GM06990 (cell line): ENCODE measurements around the gene CSH2.

Experiments used
- DNase-seq: peaks from one replicate; pipeline ENCODE4 v3.0.0-alpha.2; 2011; ENCODE audit not compliant: insufficient read length; ENCODE audit errors: extremely low read depth
- H3K27me3 ChIP-seq: replicated peaks from 2 replicates; pipeline ENCODE4 v1.6.0; 2011; ENCODE audit warnings: low read length; ENCODE audit not compliant: control insufficient read depth, insufficient read depth
- H3K36me3 ChIP-seq: 2 replicates; pipeline ENCODE4 v1.5.1; 2011; ENCODE audit warnings: low read length; ENCODE audit not compliant: control insufficient read depth, insufficient read depth
- H3K4me3 ChIP-seq: replicated peaks from 2 replicates; pipeline ENCODE4 v1.5.1; 2011; ENCODE audit warnings: low read depth, mild to moderate bottlenecking, control low read depth, low read length
- CTCF ChIP-seq: IDR thresholded peaks from 2 replicates; pipeline ENCODE4 v1.5.1; 2011; ENCODE audit warnings: low read length, control low read depth, mild to moderate bottlenecking, inconsistent platforms; ENCODE audit not compliant: insufficient read depth, poor library complexity, severe bottlenecking

CSH2 gene

GRCh38 chr17:63832014-63832413, 41.5 kb downstream of the CSH2 start:
- Histone ChIP-seq H3K36me3 (peaks cover 57% of the 10 kb centered on the region), H3K4me3 (no peak overlapping the region), H3K27me3 (no peaks in the 10 kb centered on the region)
- no peak for TF ChIP-seq CTCF
- DNase-seq = no peak

GRCh38 chr17:63831505-63831904, 42.0 kb downstream of the CSH2 start:
- no peaks in the 10 kb centered on the region for H3K27me3 ChIP-seq
- peaks cover 53% of the 10 kb centered on the region for H3K36me3 ChIP-seq
- no peak for DNase-seq
- TF ChIP-seq CTCF = no peak
- no peak overlapping the region for H3K4me3 ChIP-seq

- no peak for DNase-seq
- TF ChIP-seq CTCF = no peak
- H3K4me3 ChIP-seq = no peak overlapping the region
- no peaks in the 10 kb centered on the region for H3K27me3 ChIP-seq
- H3K36me3 ChIP-seq = peaks cover 53% of the 10 kb centered on the region
Observed at GRCh38 chr17:63830904-63831491, 42.5 kb downstream of the CSH2 start.

GRCh38 chr17:63830278-63830677, 43.2 kb downstream of the CSH2 start:
- no peaks in the 10 kb centered on the region for H3K27me3 ChIP-seq
- TF ChIP-seq CTCF = no peak
- no peak for DNase-seq
- H3K4me3 ChIP-seq = no peak overlapping the region
- H3K36me3 ChIP-seq = peaks cover 54% of the 10 kb centered on the region

GRCh38 chr17:63828936-63829335, 44.5 kb downstream of the CSH2 start:
- Histone ChIP-seq H3K27me3 (no peaks in the 10 kb centered on the region), H3K4me3 (no peak overlapping the region; the same call in 1 of the 2 replicates), H3K36me3 (peaks cover 59% of the 10 kb centered on the region)
- no peak for DNase-seq
- TF ChIP-seq CTCF = no peak

GRCh38 chr17:63827801-63828221, 45.7 kb downstream of the CSH2 start:
- Histone ChIP-seq H3K4me3 (peak overlapping the region; percentile 84), H3K36me3 (peaks cover 52% of the 10 kb centered on the region), H3K27me3 (no peaks in the 10 kb centered on the region)
- no peak for DNase-seq
- no peak for TF ChIP-seq CTCF
